Adipose tissue (tissue), 3 donors: ENCODE data around the gene FXYD7. TPM values are rescaled to one million over a fixed set of nuclear protein-coding genes. Genes with fewer than 3 reads are reported as not detected.

ENCODE experiments used
- H3K27ac ChIP-seq: one replicate; pipeline ENCODE4 v1.5.1; 2013; ENCODE audit warnings: low read depth, low read length
- WGBS, 3 donors: extraction: QIAGEN DNeasy Blood & Tissue Kit; methylation state at CpG; one replicate each; pipeline ENCODE4 v1.1.7; 2013; 5-methylcytosine and 5-hydroxymethylcytosine counted together
- polyA plus RNA-seq, 3 donors: library from polyadenylated mRNA; stranded (reverse); fragments of 200-250 nt; gene quantifications; one replicate each; pipeline ENCODE4 v1.2.3, GENCODE V29; 2013
- donor health status: healthy with polysubstance abuse.
- donor health status: Bipolar disorder and iron deficiency.
- donor health status: healthy.

Gene FXYD7
- polyA plus RNA-seq, 3 donors, result 0.12 to 2.4 (median 0.45) TPM

DNA sequence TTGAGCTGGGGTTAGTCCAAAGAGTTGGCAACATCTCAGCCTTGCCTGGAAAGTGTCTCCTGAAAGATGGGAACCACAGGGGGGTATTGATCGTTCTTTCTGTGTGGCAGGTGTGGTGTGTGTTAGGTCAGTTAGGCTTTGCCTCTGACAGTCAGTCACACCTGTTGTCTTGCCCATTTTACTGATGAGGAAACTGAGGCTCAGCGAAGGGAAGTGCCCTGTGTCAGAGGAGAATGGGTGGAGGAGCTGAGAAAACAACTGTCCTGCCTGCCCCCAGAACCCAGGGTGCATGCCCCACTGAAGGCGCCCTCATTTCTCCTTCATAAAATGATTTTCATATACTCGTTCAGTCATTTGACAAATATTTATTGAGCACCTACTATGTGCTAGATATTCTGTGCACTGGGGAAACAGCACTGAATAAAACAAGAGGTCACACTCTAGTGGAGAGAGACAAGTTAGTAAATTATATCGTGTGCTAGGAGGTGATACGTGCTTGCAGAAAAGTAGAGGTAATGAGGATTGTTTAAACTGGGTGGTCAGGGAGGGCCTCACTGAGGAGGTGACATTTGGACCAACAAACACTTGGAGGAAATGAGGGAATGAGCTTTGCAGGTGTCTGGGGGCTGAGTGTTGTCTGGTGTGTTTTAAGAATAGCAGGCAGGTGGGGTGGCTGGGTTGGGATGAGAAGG is 13.1 kb downstream of the FXYD7 start:
- WGBS, 3 donors, result 76 to 90% (median 87%) methylated on average over 6 of the region's 6 CpGs
- no peak overlapping the region for H3K27ac ChIP-seq

DNA sequence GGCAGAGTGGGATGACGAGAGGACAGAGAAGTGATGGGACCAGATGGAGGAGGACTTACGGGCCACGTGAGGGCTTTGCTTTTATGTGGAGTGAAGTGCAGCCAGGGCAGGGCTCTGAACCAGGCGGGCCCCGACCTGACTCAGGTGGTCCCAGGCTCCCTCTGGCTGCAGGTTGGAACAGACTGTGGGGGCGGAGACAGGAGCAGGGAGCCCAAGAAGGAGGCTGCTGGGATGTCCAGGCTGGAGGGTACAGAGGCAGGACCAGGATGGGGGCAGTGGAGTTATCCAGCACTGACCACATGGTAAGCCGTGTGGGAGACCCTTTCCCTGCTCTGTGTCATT is 13.6 kb downstream of the FXYD7 start:
- 67 to 93% (median 93%) methylated on average over 7 of the region's 7 CpGs for WGBS, 3 donors
- H3K27ac ChIP-seq, result no peak overlapping the region

DNA sequence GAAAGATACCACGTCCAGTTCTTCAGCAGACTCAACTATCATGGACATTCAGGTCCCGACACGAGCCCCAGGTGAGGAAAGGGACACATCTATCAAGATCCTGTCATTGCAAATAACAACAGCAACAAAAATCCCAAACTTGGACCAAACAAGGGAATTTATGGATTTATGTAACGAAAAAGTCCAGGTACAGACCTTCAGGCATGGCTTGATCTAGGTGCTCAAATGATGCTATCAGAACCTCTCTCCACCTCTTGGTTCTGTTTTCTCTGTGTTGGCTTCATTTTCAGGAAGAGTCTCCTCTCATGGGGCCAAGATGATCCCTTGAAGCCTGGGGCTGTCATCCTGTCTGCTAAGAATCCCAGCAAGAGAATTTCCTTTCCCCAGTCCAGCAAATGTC is 14.4 kb downstream of the FXYD7 start:
- 88 to 99% (median 99%) methylated on average over 4 of the region's 4 CpGs for WGBS, 3 donors
- H3K27ac ChIP-seq, result no peak overlapping the region

DNA sequence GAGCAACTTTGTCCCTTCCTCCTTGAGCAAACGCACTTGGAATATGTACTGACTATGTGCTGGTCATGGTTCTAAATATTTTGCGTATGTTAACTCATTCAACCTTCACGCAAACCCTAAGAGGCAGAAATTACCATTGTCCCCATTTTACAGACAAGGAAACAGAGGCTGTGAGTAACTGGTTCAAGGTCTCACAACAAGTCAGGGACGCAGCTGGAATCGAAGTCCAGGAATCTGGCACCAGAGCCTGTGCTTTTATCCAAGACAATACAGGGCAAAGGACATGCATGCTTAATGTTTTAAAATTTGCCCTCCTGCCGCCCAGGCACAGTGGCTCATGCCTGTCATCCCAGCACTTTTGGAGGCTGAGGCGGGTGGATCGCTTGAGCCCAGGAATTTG is 16.6 kb downstream of the FXYD7 start:
- 73 to 94% (median 89%) methylated on average over 8 of the region's 8 CpGs for WGBS, 3 donors
- H3K27ac ChIP-seq, result no peak overlapping the region

DNA sequence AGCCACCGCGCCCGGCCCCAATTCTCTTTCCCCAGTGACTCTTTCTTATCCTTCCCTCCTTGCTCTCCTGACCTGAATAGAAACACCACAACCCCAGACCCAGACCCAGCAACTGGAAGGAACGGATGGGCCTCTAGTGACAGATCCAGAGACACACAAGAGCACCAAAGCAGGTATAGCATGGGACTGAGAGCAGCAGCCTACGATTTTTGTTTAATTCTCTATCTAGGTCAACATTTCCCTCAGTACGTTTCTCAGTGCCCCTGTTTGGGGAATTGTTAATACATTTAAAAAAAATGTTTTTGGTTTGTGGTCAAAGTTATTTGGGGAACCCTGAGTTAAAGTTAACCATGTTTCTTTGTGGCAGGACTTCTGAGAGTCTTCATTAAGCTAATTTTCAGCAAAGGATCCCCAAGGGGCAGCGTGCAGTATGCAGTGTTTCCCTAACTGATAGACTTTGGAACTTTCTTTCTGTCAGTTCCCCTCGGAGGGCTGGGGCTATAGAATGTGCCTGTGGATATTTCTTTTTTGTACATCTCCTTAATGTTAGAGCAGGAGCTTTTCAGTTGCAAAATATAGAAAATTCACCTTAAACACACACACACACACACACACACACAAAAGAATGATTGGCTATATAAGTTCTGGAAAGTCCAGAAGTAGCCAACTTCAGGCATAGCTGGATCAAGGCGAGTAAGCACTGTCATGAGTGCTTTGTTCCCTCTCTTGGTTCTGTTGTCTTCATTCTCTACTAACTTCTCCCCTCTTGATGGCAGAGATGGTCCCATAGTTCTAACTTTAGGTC is 17.8 kb downstream of the FXYD7 start:
- H3K27ac ChIP-seq, result no peak overlapping the region
- 84 to 96% (median 94%) methylated on average over 9 of the region's 9 CpGs for WGBS, 3 donors

DNA sequence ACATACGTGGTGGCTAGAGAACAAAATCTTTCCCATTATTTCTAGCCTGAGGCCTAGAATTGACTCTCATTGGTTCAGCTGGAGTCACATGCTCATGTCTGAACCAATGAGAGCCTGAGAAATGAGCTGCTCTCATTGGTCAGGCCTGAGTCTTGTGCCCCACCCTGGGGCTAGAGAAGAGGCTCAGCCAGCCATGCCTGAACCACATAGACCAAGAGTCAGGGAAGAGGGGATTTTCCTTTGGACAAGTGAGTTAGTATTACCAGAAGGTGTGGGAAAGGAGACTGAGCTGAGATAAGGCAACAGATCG is 18.3 kb downstream of the FXYD7 start:
- 92 to 99% (median 92%) methylated on average over 2 of the region's 2 CpGs for WGBS, 3 donors

DNA sequence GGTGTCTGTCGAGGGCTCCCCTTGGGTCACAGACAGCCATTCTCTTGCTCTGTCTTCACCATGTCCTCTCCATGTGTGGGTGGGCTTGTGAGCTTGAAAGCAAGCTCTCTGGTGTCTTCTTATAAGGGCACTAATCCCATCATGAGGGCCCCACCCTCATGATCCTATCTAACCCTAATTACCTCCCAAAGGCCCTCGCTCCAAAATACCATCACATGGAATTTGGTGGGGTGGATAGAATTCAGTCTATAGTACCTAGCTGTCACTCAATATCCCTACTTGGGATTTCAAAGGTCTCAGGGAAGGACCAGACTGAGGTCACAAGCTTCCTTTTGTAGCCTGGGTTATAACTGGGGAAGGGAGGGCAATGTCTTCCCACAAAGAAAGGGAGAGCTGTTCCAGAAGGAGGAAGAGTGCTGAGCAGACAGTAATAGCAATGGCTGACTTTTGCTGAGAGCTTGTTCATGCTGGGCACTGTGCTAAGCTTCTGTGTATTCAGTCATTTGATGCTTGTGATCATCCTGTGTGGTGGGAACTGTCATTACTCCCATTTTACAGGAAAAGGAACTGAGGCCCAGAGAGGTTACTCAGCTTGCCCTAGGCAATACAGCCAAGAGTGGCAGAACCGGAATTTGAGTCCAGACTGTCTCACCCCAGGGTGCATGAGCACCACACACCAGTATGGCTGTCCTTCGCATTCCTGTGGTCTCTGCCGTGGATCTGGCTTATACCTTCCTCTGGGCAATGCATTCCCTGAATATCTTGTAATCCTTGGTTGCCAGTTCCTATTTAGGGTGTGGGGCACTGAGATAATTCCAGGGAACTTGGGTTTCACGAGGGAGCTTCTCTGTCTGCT is 19.6 kb downstream of the FXYD7 start:
- H3K27ac ChIP-seq, result no peak overlapping the region
- WGBS, 3 donors, result 85 to 96% (median 85%) methylated on average over 6 of the region's 6 CpGs

More for the DNA sequence above, 18.3 kb downstream of the FXYD7 start:
- no peak overlapping the region for H3K27ac ChIP-seq

DNA sequence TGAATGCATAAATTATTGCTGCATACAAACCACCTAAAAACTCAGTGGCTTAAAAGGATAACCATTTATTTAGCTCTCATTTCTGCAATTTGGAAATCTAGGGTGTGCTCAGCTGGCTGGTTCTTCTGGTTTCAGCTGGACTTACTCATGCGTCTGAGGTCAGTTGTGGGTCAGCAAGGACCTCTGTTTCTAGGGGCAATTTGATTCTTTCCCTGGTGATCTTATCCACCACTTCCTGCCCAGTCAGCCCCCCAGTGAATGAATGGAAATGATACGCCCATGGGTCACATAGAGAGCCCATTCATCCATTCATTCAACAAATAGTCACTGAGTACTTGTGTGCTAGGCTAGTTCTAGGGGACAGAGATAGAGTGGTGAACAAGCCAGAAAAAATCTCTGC is 21.4 kb downstream of the FXYD7 start:
- H3K27ac ChIP-seq, result no peak overlapping the region
- 51 to 99% (median 88%) methylated on average over 2 of the region's 2 CpGs for WGBS, 3 donors

DNA sequence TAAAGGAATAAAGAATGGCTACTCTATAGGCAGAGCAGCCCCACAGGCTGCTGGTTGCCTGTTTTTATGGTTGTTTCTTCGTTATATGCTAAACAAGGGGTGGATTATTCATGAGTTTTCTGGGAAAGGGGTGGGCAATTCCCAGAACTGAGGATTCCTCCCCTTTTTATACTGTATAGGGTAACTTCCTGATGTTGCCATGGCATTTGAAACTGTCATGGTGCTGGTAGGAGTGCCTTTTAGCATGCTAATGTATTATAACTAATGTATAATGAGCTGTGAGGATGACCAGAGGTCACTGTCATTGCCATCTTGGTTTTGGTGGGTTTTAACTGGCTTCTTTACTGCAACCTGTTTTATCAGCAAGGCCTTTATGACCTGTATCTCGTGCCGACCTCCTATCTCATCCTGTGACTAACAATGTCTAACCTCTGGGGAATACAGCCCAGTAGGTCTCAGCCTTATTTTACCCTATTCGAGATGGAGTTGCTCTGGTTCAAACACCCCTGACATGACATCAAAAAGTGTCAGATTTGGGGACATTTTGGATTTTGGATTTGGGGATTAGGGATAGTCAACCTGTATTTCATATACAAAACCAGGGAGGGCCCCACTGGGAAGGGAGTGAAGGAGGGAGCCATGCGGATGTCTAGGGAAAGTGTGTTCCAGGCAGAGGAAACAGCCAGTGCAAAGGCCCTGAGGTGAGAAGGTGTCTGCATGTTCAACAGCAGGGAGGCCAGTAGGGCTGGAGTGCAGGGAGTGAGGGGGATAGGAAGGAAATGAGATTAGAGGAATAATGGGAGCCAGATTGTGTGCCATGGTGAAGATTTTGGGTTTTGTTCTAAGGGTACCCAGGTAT is 22.4 kb downstream of the FXYD7 start:
- no peak overlapping the region for H3K27ac ChIP-seq
- WGBS, 3 donors, result 67 to 75% (median 67%) methylated on average over 5 of the region's 5 CpGs

DNA sequence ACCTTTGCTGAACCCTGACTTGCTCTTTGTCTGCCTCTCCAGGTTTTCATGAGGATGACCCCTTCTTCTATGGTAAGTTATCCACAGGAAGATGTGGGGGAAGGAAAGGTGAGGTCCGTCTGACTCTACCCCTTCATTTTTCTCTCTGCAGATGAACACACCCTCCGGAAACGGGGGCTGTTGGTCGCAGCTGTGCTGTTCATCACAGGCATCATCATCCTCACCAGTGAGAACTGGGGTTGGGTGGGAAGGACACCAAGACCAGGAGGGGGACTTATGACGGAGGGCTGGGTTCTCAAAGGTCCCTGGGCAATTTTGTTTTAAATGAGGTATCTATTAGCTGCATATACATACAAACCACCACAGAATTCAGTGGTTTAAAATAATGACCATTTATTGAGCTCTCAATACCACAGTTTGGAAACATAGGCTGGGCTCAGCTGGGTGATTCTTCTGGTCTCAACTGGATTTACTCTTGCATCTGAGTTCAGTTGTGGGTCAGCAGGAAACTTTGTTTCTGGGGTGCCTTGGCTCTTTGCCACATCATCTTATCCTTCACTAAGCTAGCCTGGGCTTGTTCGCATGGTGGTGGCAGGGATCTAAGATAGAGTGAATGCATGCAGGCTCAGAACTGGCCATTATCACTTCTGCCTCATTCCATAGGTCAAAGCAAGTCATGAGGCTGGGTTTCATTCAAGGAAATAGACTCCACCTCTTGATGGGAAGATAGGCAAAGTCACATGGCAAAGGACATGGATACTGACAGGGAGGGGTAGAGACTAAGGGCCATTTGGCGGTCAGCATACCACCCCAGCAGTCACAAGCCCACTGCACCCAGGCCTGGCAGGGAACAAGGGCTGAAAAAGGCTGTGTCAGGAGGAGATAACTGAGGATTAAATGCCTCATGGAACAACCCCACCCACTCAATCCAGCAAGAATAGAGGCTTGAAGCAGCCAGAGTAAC is 23.3 kb downstream of the FXYD7 start:
- H3K27ac ChIP-seq, result no peak overlapping the region
- 92 to 99% (median 94%) methylated on average over 7 of the region's 7 CpGs for WGBS, 3 donors

DNA sequence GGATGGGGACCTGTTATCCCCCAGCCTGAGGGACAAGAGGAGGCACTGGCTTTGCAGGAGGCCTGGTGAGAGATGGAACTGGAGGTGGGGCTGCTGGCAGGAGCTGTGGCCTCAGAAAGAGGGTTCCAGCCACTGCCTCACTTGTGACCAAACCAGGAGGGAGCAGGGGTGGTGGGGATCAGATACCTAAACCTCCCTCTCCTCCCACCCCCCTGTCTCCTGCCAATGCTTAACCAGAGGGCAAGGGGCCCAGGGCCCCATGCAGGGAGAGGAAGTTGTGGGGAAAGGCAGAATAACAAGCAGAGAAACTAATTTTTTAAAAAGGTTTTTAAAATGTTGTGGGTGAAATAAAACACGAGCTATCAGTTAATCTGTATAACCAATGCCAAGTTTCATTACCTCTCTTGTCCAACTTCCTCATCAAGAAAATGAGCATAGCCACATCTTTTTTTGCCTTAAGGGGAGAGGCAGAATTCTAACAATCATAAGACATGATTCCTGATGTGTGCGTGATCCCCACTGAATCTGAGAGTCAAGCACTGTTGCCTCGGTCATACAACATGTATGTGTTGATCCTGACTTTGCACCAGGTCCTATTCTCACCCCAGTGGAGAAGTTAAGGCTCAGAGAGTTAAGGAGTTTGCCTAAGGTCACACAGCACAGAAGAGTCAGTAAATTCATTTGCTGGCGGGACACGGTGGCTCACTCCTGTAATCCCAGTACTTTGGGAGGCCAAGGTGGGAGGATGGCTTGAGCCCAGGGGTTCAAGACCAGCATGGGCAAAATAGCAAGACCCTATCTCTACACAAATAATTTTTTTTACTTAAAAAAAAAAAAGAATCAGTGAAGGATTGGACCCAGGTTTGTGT is 24.4 kb downstream of the FXYD7 start:
- no peak overlapping the region for H3K27ac ChIP-seq
- WGBS, 3 donors, result 67 to 74% (median 73%) methylated on average over 5 of the region's 5 CpGs

DNA sequence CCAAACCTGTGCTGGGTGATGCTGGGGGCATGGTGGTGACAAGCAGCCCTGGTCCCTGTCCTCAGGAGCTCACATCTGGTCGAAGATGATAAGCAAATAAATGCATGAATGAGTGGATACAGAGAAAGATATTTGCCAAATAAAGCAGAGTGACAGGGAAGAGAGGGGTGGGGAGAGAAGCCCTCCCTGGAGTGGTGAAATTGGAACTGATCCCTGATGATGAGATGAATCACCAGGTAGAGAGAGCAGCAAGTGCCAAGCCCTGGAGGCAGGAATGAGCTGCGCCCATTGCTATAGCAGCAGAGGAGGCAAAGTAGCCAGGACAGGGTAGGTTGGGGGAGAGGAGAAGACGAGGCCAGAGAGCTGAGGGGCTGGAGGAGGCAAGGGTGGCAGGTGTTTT is 25.1 kb downstream of the FXYD7 start:
- WGBS, 3 donors, result 77 to 88% (median 88%) methylated on average over 3 of the region's 3 CpGs
- no peak overlapping the region for H3K27ac ChIP-seq

DNA sequence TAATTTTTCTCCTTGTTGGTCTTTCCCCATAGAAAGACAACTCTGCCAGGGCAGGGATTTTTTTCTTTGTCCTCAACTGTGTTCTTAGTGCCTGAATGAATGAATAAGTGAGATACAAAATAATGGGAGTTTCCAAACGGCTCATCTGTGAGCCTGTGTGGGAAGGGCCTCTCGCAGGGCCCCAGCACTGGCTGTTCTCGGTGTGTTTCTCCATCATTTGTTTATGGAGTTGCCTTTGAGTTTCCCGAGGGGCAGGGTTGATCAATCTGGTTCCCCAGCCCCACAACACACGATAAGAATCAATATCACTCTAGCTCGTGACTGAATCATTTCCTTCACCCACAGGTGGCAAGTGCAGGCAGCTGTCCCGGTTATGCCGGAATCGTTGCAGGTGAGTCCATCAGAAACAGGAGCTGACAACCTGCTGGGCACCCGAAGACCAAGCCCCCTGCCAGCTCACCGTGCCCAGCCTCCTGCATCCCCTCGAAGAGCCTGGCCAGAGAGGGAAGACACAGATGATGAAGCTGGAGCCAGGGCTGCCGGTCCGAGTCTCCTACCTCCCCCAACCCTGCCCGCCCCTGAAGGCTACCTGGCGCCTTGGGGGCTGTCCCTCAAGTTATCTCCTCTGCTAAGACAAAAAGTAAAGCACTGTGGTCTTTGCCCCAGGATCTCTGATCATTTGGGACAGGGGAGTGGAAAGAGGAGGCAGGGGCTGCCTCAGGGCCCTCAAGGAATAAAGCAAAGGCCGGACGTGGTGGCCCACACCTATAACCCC is 26.4 kb downstream of the FXYD7 start:
- WGBS, 3 donors, result 73 to 81% (median 75%) methylated on average over 18 of the region's 18 CpGs

DNA sequence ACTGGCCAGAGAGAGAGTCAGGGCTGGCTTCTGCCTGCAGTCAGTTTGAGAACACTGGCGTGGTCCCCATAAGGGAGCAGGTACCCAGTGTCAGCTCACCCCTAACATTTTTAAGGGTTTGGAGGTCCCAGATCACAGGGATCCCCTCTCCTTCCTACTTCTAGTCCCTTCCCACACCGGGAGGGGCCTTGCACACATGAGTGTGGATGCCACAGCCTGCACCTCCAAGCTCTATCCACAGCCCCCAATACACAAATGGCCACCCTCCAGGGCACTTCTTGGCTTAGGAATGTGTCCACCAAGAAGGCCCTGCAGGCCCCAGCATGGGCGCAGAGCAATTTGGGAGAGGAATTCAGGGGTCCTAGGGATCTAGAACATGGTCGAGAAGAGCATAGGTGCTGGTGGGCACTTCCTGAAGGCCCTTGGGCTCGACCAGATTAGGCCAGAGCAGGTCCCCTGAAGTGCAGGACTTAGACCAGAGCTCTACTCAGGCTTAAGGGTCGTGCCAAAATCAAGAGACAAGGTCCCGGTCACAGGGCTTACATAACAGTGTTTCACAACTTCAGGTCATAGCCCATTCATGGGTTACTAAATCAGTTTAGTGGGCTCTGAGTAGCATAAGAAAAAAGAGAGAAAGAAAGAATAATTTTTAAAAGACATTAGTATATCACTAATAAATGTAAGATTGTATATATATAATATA is 27.5 kb downstream of the FXYD7 start:
- H3K27ac ChIP-seq, result no peak overlapping the region
- WGBS, 3 donors, result 68 to 72% (median 70%) methylated on average over 7 of the region's 7 CpGs

More for the DNA sequence above, 26.4 kb downstream of the FXYD7 start:
- no peak overlapping the region for H3K27ac ChIP-seq

DNA sequence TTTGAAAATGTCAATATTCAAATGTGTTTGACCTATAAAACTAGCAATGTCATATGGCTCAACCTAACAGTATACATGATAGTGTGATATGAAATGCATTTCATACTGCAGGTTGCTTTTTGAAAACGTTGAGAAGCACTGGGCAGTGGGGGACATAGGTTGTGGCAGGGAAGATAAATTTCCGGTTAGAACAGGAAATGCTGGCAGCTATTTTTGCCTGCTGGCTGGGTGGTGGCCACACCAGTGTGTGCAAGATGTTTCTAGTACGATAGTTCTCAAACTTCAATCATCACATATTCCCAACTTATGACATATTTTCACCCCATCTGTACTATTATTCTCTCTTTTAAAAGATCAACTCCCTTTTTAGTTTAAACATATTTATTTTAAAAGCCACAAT is 28.7 kb downstream of the FXYD7 start:
- no peak overlapping the region for H3K27ac ChIP-seq
- 18 to 39% (median 21%) methylated on average over 3 of the region's 3 CpGs for WGBS, 3 donors
